ENCODE data around the gene PLD5. TPM values are rescaled to one million over a fixed set of nuclear protein-coding genes. Genes with fewer than 3 reads are reported as not detected.
"Not testable (repeated sequence)": the region's sequence is repeated elsewhere in the genome, so short reads cannot be mapped to it uniquely, and the experiment has no call there.

Gene PLD5
- total and polyA plus RNA-seq, 3 donors from 2014 or later = 0.63 to 1.7 (median 0.81) TPM

GRCh38 chr1:242470774-242471173 is 53.7 kb downstream of the PLD5 start:
- Histone ChIP-seq H3K4me1 (no peaks in the 10 kb centered on the region), H3K27me3 (no peaks in the 10 kb centered on the region), H3K27ac (no peak overlapping the region), H3K9me3 (no peaks in the 10 kb centered on the region), H3K36me3 (ENCODE audit: low read depth, missing control alignments) (no peaks in the 10 kb centered on the region), H3K4me3 (no peak overlapping the region)
- WGBS, 2 donors = 64 to 85% methylated on average over 6 of the region's 6 CpGs
- intact Hi-C loops (cut with DNase I; ENCODE audit: low total_unique reads) = no loop called here
- DNase-seq = no peak
- TF ChIP-seq CTCF (IDR thresholded peaks at IDR 0.05) (no peak), POLR2A (IDR thresholded peaks at IDR 0.05) (no peak)

DNA sequence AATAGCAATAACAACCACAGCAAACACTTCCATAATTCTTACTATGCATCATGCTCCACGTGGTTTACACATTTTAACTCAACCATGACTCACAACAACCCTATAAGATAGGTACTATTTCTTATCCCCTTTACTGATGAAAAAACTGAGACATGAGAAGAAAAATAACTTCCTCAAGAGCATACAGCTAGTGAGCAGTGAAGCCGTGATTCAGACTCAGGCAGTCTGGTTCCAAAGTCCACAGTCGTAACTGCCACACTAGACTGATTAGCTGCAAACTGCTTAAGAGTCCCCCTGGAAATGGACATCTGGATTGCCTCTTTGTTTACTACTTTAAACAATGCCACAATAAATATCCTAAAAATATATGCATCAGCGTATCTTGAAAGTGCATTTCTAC is 55.7 kb downstream of the PLD5 start:
- intact Hi-C loops (cut with DNase I; ENCODE audit: low total_unique reads) = no loop called here

DNA sequence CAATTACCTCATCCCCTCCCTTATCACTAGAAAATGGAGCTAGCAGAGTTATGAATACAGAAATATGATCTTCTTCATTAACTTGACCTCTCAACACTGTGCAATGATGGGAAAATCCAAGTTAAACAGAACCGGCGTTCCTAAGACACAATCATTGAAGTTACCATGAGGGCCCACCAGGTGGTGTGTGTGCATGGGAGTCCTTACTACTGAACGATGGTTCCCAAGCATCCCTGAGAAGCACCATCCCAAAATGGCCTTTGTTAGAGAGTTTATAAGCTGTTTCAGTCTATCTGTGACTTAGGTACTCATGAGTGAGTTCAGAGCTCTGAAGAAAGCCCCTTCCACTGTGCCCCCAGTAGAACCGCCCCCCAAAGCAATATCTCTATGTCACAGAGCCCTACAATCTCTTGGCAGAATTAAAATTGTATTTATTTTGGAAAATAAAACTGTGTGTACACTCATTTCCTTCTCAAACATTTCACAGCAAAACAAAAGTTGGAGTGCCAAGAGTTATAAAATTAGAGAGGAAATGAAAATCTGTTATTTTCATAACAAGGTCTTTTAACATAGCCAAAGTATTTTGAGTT is 56.8 kb downstream of the PLD5 start:
- DNase-seq = peak; percentile 85
- H3K27me3 ChIP-seq = no peaks in the 10 kb centered on the region
- WGBS, 2 donors = 20 to 26% methylated on average over 4 of the region's 4 CpGs
- TF ChIP-seq CTCF (IDR thresholded peaks at IDR 0.05) (peak; percentile 56 to 57 (median 57)), POLR2A (IDR thresholded peaks at IDR 0.05) (no peak)
- H3K27ac ChIP-seq = no peak overlapping the region
- intact Hi-C loops (cut with DNase I; ENCODE audit: low total_unique reads) = no loop called here
- H3K4me3 ChIP-seq = no peak overlapping the region
- H3K36me3 ChIP-seq (ENCODE audit: low read depth, missing control alignments) = no peaks in the 10 kb centered on the region
- H3K9me3 ChIP-seq = no peaks in the 10 kb centered on the region
- H3K4me1 ChIP-seq = no peaks in the 10 kb centered on the region

More for the DNA sequence above, 55.7 kb downstream of the PLD5 start:
- TF ChIP-seq CTCF (IDR thresholded peaks at IDR 0.05) (no peak), POLR2A (IDR thresholded peaks at IDR 0.05) (no peak)
- Histone ChIP-seq H3K36me3 (ENCODE audit: low read depth, missing control alignments) (no peaks in the 10 kb centered on the region), H3K9me3 (no peaks in the 10 kb centered on the region), H3K27me3 (no peaks in the 10 kb centered on the region), H3K4me1 (no peaks in the 10 kb centered on the region), H3K27ac (no peak overlapping the region), H3K4me3 (no peak overlapping the region)
- DNase-seq = no peak
- 59 to 67% methylated on average over 4 of the region's 4 CpGs for WGBS, 2 donors

GRCh38 chr1:242462867-242463266 is 61.6 kb downstream of the PLD5 start:
- H3K4me1 ChIP-seq = no peaks in the 10 kb centered on the region
- no peaks in the 10 kb centered on the region for H3K9me3 ChIP-seq
- no peak overlapping the region for H3K4me3 ChIP-seq
- TF ChIP-seq CTCF (IDR thresholded peaks at IDR 0.05) (no peak), POLR2A (IDR thresholded peaks at IDR 0.05) (no peak)
- no peaks in the 10 kb centered on the region for H3K36me3 ChIP-seq (ENCODE audit: low read depth, missing control alignments)
- no peak overlapping the region for H3K27ac ChIP-seq
- DNase-seq = no peak
- 89 to 93% methylated on average over 7 of the region's 7 CpGs for WGBS, 2 donors
- H3K27me3 ChIP-seq = no peaks in the 10 kb centered on the region
- intact Hi-C loops (cut with DNase I; ENCODE audit: low total_unique reads) = no loop called here

- intact Hi-C loops (cut with DNase I; ENCODE audit: low total_unique reads); H3K27ac ChIP-seq; DNase-seq; H3K27me3 ChIP-seq; H3K4me1 ChIP-seq; H3K36me3 ChIP-seq (ENCODE audit: low read depth, missing control alignments); H3K9me3 ChIP-seq; H3K4me3 ChIP-seq: not testable (repeated sequence)
- WGBS, 2 donors = 84 to 93% methylated on average over 5 of the region's 5 CpGs
Observed at GRCh38 chr1:242459740-242460139, 64.8 kb downstream of the PLD5 start.

All from testis (tissue), 3 donors.